AG04450 (cell line): Measurements from ENCODE around the gene DDN. TPM values are rescaled to one million over a fixed set of nuclear protein-coding genes. Genes with fewer than 3 reads are reported as not detected.

ENCODE experiments used
- CTCF ChIA-PET: fragments of 300-600, 350-600 bp; formaldehyde crosslinking; extraction: SDS; loops from one replicate; lab custom pipeline; 2022; ENCODE audit warnings: antibody characterized with exemption, inconsistent platforms; lab: Charles Lee
- POLR2A ChIA-PET: fragments of 350-600 bp; formaldehyde crosslinking; extraction: SDS; loops from one replicate; lab custom pipeline; 2021; ENCODE audit warnings: antibody characterized with exemption, inconsistent platforms; lab: Yijun Ruan, JAX
- DNase-seq: peaks from one replicate; pipeline ENCODE4 v3.0.0-alpha.2; 2011; ENCODE audit warnings: low read depth, low spot score
- H3K27ac ChIP-seq: one replicate; pipeline ENCODE4 v1.5.1; 2012; ENCODE audit warnings: low read depth, low read length, control low read depth
- H3K27me3 ChIP-seq: one replicate; pipeline ENCODE4 v1.6.0; 2012; ENCODE audit warnings: low read length; ENCODE audit not compliant: control insufficient read depth, insufficient read depth
- H3K4me3 ChIP-seq: 2 replicates; pipeline ENCODE4 v1.5.1; 2011; ENCODE audit warnings: mild to moderate bottlenecking, low read depth, low read length, control low read depth
- H3K9me3 ChIP-seq: 2 replicates; pipeline ENCODE4 v1.5.1; 2012; ENCODE audit warnings: low read length; ENCODE audit not compliant: control insufficient read depth, insufficient read depth
- polyA plus RNA-seq: library from polyadenylated mRNA; depleted of rRNA; stranded (reverse); fragments of >200 nt; gene quantifications from 2 replicates; pipeline ENCODE4 v1.2.3, GENCODE V29; 2011
- TF ChIP-seq, protein P1 (sequence below): IDR thresholded peaks from 2 replicates; pipeline ENCODE4 v1.5.1; 2011; ENCODE audit warnings: low read depth, low read length, control low read depth, inconsistent platforms

DDN gene
- polyA plus RNA-seq, 1 experiment = 0.02 TPM

DNA sequence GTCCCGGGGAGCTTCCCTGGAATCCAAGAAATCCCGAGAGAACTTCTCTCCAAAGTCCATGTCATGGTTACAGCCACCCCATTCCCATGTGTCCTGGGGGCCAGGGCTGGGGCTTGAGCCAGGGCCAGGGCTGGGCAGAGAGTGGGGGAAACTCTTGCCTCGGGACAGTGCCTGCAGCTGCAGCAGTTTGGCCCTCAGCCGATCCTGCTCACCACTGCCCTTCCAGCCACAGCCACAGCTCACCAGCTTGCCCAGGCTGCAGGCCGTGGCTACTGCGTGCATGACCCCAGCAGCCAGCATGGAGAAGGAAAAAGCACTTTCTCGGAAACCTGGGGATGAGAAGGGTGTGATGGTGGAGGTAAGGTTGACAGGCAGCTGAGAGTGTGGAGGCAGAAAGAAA is 31.2 kb downstream of the DDN start:
- no peak overlapping the region for H3K4me3 ChIP-seq
- CTCF ChIA-PET = interaction anchor here (2.2 to 5.1 kb wide), 3 partner anchors 11 to 29 kb away, joined by 9 to 37 read pairs (median 28); partner anchors contain the start of gene WNT1
- H3K9me3 ChIP-seq = no peaks in the 10 kb centered on the region; the same call in 1 of the 2 replicates
- TF ChIP-seq, protein P1, sequence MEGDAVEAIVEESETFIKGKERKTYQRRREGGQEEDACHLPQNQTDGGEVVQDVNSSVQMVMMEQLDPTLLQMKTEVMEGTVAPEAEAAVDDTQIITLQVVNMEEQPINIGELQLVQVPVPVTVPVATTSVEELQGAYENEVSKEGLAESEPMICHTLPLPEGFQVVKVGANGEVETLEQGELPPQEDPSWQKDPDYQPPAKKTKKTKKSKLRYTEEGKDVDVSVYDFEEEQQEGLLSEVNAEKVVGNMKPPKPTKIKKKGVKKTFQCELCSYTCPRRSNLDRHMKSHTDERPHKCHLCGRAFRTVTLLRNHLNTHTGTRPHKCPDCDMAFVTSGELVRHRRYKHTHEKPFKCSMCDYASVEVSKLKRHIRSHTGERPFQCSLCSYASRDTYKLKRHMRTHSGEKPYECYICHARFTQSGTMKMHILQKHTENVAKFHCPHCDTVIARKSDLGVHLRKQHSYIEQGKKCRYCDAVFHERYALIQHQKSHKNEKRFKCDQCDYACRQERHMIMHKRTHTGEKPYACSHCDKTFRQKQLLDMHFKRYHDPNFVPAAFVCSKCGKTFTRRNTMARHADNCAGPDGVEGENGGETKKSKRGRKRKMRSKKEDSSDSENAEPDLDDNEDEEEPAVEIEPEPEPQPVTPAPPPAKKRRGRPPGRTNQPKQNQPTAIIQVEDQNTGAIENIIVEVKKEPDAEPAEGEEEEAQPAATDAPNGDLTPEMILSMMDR = no peak
- POLR2A ChIA-PET = no interaction called here
- H3K27me3 ChIP-seq = peaks cover 37% of the 10 kb centered on the region
- H3K27ac ChIP-seq = no peak overlapping the region
- DNase-seq = no peak

DNA sequence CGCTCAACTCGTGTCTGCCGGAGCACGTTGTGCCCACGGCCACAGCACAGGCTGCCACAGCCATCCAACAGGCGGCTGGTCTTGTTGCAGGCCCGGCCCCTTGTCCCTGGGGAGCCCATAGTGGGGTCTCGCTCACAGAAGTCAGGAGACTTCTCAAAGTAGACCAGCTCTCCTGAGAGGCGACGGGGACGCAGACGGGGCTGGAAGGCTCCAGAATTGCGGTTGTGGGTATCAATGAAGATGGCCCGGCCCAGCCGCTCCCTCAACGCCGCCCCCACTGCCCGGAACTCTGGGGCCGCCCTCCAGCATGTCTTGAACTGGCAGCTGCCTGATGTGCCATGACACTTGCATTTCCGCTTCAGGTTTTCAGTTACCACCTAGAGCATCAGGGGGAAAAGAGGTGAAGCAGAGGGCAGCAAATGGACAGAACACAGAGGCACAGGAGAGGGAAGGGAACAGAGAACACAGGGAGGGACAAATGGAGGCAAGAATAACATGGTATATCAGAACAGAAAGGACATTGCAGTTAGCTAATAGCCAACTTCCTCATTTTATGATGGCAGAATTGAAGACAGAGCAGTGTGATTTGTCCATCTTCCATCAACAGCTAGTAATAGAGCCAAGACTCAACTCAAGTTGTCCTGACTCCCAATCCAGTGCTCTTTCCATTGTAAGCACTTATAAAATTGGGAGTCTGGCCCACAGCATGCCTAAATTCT is 32.8 kb downstream of the DDN start:
- DNase-seq = no peak
- POLR2A ChIA-PET = interaction anchor here (0.6 kb wide), 1 partner anchor 9 kb away, joined by 3 read pairs; the partner anchor contains the start of gene ARF3
- peaks cover 29% of the 10 kb centered on the region for H3K27me3 ChIP-seq
- H3K27ac ChIP-seq = no peak overlapping the region
- H3K4me3 ChIP-seq = no peak overlapping the region
- CTCF ChIA-PET = interaction anchor here (0.5 to 5.1 kb wide), 6 partner anchors 12 to 213 kb away, joined by 3 to 37 read pairs (median 9); partner anchors contain the start of gene WNT1
- H3K9me3 ChIP-seq = no peaks in the 10 kb centered on the region; the same call in 1 of the 2 replicates
- TF ChIP-seq, protein P1 = no peak

DNA sequence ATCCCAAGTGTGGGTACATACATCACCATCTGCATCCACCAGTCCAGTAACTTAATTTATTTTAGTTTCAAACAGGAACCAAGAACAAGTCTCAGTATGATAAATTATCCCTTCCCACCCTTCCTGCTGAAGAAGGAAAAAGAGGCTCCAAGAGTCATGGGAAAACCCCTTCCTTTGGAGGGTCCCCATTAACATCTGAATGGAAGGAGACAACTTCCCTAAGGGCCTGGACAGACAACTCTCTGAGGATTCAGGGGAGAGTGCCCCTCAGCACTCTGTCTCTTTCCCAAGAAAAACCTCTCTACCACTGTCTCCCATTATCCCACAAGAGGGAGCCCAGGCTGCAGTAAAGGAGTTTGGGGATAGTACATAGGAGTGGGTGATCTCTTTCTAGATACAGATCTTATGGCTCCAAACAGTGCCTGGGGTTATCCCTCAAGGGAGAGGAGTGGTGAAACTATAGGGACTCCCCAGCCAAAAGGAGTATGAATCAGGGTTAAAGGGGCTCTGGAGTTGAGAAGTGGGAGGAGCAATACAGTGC is 33.8 kb downstream of the DDN start:
- H3K4me3 ChIP-seq = no peak overlapping the region
- TF ChIP-seq, protein P1 = peak; percentile 63
- POLR2A ChIA-PET = no interaction called here
- H3K9me3 ChIP-seq = no peaks in the 10 kb centered on the region; the same call in 1 of the 2 replicates
- no peak for DNase-seq
- CTCF ChIA-PET = interaction anchor here (1.9 to 5.1 kb wide), 4 partner anchors 13 to 112 kb away, joined by 5 to 37 read pairs (median 10); partner anchors contain the start of gene WNT1
- peaks cover 20% of the 10 kb centered on the region for H3K27me3 ChIP-seq
- no peak overlapping the region for H3K27ac ChIP-seq

DNA sequence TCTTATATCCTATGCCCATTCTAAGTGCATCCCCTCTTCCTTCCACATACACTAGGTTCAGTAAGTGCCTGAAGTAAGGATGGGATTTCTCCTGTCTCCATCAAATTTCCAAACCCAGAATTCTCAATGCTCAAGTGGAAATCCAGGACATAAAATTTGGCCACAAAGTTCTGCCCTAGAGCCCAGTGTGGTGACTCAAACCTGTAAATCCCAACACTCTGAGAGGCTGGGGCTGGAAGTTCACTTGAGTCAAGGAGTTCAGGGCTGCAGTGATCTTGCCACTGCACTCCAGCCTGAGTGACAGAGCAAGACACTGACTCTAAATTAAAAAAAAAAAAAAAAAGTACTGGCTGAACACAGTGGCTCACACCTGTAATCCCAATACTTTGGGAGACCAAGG is 37.4 kb downstream of the DDN start:
- H3K4me3 ChIP-seq = no peak overlapping the region
- H3K27me3 ChIP-seq = peaks cover 16% of the 10 kb centered on the region
- DNase-seq = no peak
- TF ChIP-seq, protein P1 = no peak
- CTCF ChIA-PET = interaction anchor here (1.3 kb wide), 1 partner anchor 35 kb away, joined by 5 read pairs; no protein-coding TSS in a partner anchor
- peaks cover 4% of the 10 kb centered on the region; the same call in 1 of the 2 replicates for H3K9me3 ChIP-seq
- no peak overlapping the region for H3K27ac ChIP-seq
- POLR2A ChIA-PET = no interaction called here

DNA sequence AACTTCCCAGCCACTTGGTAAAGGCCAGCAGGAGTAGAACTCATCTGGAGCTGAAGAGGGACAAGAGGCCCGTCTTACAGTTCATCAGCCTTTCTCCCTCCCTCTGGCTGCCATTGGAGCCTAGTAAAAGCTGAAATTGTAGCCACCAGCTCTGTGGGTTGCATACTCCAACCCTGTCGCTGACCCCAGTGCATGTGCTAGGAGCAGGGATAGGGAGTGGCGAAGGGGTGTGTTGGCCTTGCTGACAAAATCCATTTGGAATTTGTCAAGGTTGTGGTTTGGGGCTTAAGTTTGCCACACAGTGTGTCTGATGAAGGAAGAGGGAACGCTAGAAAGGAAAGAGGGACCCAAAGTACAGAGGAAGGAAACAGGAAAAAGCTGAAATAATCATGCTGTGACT is 37.8 kb downstream of the DDN start:
- DNase-seq = no peak

More for the DNA sequence above, 37.8 kb downstream of the DDN start:
- ChIA-PET POLR2A (interaction anchor here (0.6 kb wide), 1 partner anchor 14 kb away, joined by 5 read pairs; no protein-coding TSS in a partner anchor), CTCF (no interaction called here)
- Histone ChIP-seq H3K9me3 (peaks cover 6% of the 10 kb centered on the region; the same call in 1 of the 2 replicates), H3K27ac (no peak overlapping the region), H3K27me3 (peaks cover 14% of the 10 kb centered on the region), H3K4me3 (no peak overlapping the region)
- TF ChIP-seq, protein P1 = no peak
